Measurements from ENCODE around the gene C1QTNF7.

DNA sequence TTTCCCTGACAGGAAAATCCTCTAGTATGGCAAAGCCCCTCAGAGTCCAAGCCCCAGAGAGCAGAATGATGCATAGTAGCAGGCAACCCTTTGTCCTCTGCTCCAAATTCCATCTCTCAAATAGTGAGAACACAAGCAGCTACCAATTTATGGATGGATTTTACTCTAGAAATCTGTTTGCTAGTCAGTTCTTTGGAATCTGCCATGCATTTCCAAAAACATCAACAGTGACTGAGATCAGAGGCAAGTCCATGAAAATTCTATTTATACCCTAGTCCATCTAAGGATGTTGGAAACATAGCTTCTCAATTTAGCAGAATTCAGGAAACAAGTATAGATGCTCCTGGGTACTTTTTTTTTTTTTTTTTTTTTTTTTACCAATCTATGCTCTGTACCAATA, 31.9 kb downstream of the C1QTNF7 start:
- TF ChIP-seq, protein P1, sequence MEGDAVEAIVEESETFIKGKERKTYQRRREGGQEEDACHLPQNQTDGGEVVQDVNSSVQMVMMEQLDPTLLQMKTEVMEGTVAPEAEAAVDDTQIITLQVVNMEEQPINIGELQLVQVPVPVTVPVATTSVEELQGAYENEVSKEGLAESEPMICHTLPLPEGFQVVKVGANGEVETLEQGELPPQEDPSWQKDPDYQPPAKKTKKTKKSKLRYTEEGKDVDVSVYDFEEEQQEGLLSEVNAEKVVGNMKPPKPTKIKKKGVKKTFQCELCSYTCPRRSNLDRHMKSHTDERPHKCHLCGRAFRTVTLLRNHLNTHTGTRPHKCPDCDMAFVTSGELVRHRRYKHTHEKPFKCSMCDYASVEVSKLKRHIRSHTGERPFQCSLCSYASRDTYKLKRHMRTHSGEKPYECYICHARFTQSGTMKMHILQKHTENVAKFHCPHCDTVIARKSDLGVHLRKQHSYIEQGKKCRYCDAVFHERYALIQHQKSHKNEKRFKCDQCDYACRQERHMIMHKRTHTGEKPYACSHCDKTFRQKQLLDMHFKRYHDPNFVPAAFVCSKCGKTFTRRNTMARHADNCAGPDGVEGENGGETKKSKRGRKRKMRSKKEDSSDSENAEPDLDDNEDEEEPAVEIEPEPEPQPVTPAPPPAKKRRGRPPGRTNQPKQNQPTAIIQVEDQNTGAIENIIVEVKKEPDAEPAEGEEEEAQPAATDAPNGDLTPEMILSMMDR (conservative IDR thresholded peaks at IDR 0.05; ENCODE audit: low read depth, low read length): no peak
- TF ChIP-seq EZH2phosphoT487 (IDR thresholded peaks at IDR 0.05; ENCODE audit: borderline replicate concordance, low read length): no peak
- no peak for TF ChIP-seq EZH2 (IDR thresholded peaks at IDR 0.05; ENCODE audit: low read length, unreplicated experiment)

Data from PC-3 (cell line).